SK-N-SH treated with all-trans-retinoic acid at 6 μM for 48 hours (cell line): ENCODE measurements around the gene BAZ1A.

ENCODE experiments used
- ATAC-seq: fragments of 200-7000 bp; cut with Tn5 transposase; 3 replicates; pipeline ENCODE4 v1.9.1; 2020; ENCODE audit warnings: mild to moderate bottlenecking, moderate library complexity
- ARNTL ChIP-seq: fragments of 450-650 bp; formaldehyde crosslinking; IDR thresholded peaks from 2 replicates; pipeline ENCODE4 v1.5.0; 2020; ENCODE audit warnings: low read depth, mild to moderate bottlenecking, moderate library complexity, borderline replicate concordance
- BACH2 ChIP-seq: fragments of 250-450 bp; sonication (Bioruptor Pico); IDR thresholded peaks from 2 replicates; pipeline ENCODE4 v1.9.0; 2021; ENCODE audit warnings: mild to moderate bottlenecking, borderline replicate concordance
- CSDC2 ChIP-seq: fragments of 250-450 bp; sonication (Bioruptor Pico); IDR thresholded peaks from 2 replicates; pipeline ENCODE4 v1.5.0; 2020; ENCODE audit warnings: mild to moderate bottlenecking, moderate library complexity
- CSRNP3 ChIP-seq: fragments of 250-450 bp; sonication (Bioruptor Pico); IDR thresholded peaks from 2 replicates; pipeline ENCODE4 v1.5.1; 2021; ENCODE audit warnings: mild to moderate bottlenecking, moderate library complexity
- ESRRG ChIP-seq: fragments of 250-450 bp; sonication (Bioruptor Pico); IDR thresholded peaks from 2 replicates; pipeline ENCODE4 v1.6.1; 2021; ENCODE audit warnings: mild to moderate bottlenecking
- OSR1 ChIP-seq: fragments of 250-450 bp; sonication (Bioruptor Pico); IDR thresholded peaks from 2 replicates; pipeline ENCODE4 v1.8.0; 2022; ENCODE audit warnings: moderate library complexity, mild to moderate bottlenecking, inconsistent platforms
- PATZ1 ChIP-seq: fragments of 250-450 bp; sonication (Bioruptor Pico); IDR thresholded peaks from 2 replicates; pipeline ENCODE4 v1.8.0; 2020; ENCODE audit warnings: mild to moderate bottlenecking, moderate library complexity, borderline replicate concordance
- POU6F1 ChIP-seq: fragments of 250-450 bp; sonication (Bioruptor Pico); IDR thresholded peaks from 2 replicates; pipeline ENCODE4 v1.8.0; 2021; ENCODE audit warnings: low read depth, mild to moderate bottlenecking, moderate library complexity, borderline replicate concordance
- PPARA ChIP-seq: fragments of 250-450 bp; sonication (Bioruptor Pico); IDR thresholded peaks from 2 replicates; pipeline ENCODE4 v1.5.0; 2020; ENCODE audit warnings: mild to moderate bottlenecking, borderline replicate concordance
- RARB ChIP-seq: fragments of 250-450 bp; sonication (Bioruptor Pico); IDR thresholded peaks from 2 replicates; pipeline ENCODE4 v1.8.0; 2021; ENCODE audit warnings: mild to moderate bottlenecking, moderate library complexity
- SNAI2 ChIP-seq: fragments of 250-450 bp; sonication (Bioruptor Pico); IDR thresholded peaks from 2 replicates; pipeline ENCODE4 v1.5.0; 2020; ENCODE audit warnings: mild to moderate bottlenecking, moderate library complexity
- TCF4 ChIP-seq: fragments of 250-450 bp; sonication (Bioruptor Pico); IDR thresholded peaks from 2 replicates; pipeline ENCODE4 v1.8.0; 2021; ENCODE audit warnings: mild to moderate bottlenecking, moderate library complexity, borderline replicate concordance
- TOX ChIP-seq: fragments of 250-450 bp; sonication (Bioruptor Pico); IDR thresholded peaks from 2 replicates; pipeline ENCODE4 v1.8.0; 2021; ENCODE audit warnings: mild to moderate bottlenecking, moderate library complexity, borderline replicate concordance
- TSHZ2 ChIP-seq: fragments of 250-450 bp; sonication (Bioruptor Pico); IDR thresholded peaks from 2 replicates; pipeline ENCODE4 v1.5.0; 2020; ENCODE audit warnings: mild to moderate bottlenecking, moderate library complexity
- ZC3H10 ChIP-seq: fragments of 250-450 bp; sonication (Bioruptor Pico); IDR thresholded peaks from 2 replicates; pipeline ENCODE4 v1.5.1; 2021; ENCODE audit warnings: mild to moderate bottlenecking, moderate library complexity
- ZFP3 ChIP-seq: fragments of 250-450 bp; sonication (Bioruptor Pico); IDR thresholded peaks from 2 replicates; pipeline ENCODE4 v1.5.0; 2020; ENCODE audit warnings: mild to moderate bottlenecking, moderate library complexity
- ZFP30 ChIP-seq: fragments of 450-650 bp; formaldehyde crosslinking; IDR thresholded peaks from 2 replicates; pipeline ENCODE4 v1.5.0; 2022; ENCODE audit warnings: mild to moderate bottlenecking, moderate library complexity
- ZNF8 ChIP-seq: fragments of 450-650 bp; formaldehyde crosslinking; IDR thresholded peaks from 2 replicates; pipeline ENCODE4 v1.5.0; 2020; ENCODE audit warnings: mild to moderate bottlenecking, moderate library complexity

The BAZ1A gene

GRCh38 chr14:34723867-34724266 is 151.3 kb downstream of the BAZ1A start (continued):
- TF ChIP-seq POU6F1 (CRISPR knock-in tag) (no peak), ZFP30 (CRISPR knock-in tag) (no peak), ZFP3 (CRISPR knock-in tag) (no peak)

GRCh38 chr14:34722723-34723545 is 152.2 kb downstream of the BAZ1A start:
- TF ChIP-seq ARNTL (CRISPR knock-in tag) (no peak), TOX (CRISPR knock-in tag) (no peak), ZNF8 (no peak), TSHZ2 (CRISPR knock-in tag) (no peak), ZFP3 (CRISPR knock-in tag) (no peak)
- peak; percentile 88 for ATAC-seq

GRCh38 chr14:34721129-34721528 is 154.0 kb downstream of the BAZ1A start:
- TF ChIP-seq SNAI2 (no peak), ARNTL (CRISPR knock-in tag) (no peak), ZFP3 (CRISPR knock-in tag) (no peak), ZNF8 (no peak), BACH2 (CRISPR knock-in tag) (no peak), ZC3H10 (CRISPR knock-in tag) (no peak), TCF4 (no peak), TSHZ2 (CRISPR knock-in tag) (no peak), CSDC2 (CRISPR knock-in tag) (no peak), RARB (no peak), PATZ1 (CRISPR knock-in tag) (no peak), POU6F1 (CRISPR knock-in tag) (no peak), ESRRG (CRISPR knock-in tag) (no peak)
- ATAC-seq = no peak

- no peak for ATAC-seq
- TF ChIP-seq POU6F1 (CRISPR knock-in tag) = no peak
- TF ChIP-seq ESRRG (CRISPR knock-in tag) = no peak
- no peak for TF ChIP-seq OSR1
- no peak for TF ChIP-seq ZNF8
- TF ChIP-seq PPARA (CRISPR knock-in tag) = no peak
- TF ChIP-seq CSRNP3 (CRISPR knock-in tag) = no peak
Measured at GRCh38 chr14:34718750-34719304, 156.3 kb downstream of the BAZ1A start.
